ENCODE results near the gene CEP44. TPM values are rescaled to one million over a fixed set of nuclear protein-coding genes. Genes with fewer than 3 reads are reported as not detected.

CEP44 gene
- total and polyA plus RNA-seq, 4 donors: 2.2 to 18.7 (median 6.1) TPM

- H3K4me3 ChIP-seq (ENCODE audit: low read depth in 1 of 3, low read length in 3 of 3): no peak overlapping the region
- H3K9me3 ChIP-seq (ENCODE audit: control insufficient read depth in 4 of 4, low read length in 3 of 4): no peaks in the 10 kb centered on the region
- TF ChIP-seq FOXA2 (IDR thresholded peaks at IDR 0.05) (no peak), HNF4G (IDR thresholded peaks at IDR 0.05) (no peak), RAD21 (IDR thresholded peaks at IDR 0.05) (no peak), REST (IDR thresholded peaks at IDR 0.05) (no peak), SP1 (IDR thresholded peaks at IDR 0.05) (no peak), JUND (IDR thresholded peaks at IDR 0.05) (no peak), FOXA1 (IDR thresholded peaks at IDR 0.05) (no peak), ZBTB33 (IDR thresholded peaks at IDR 0.05) (no peak), RXRA (IDR thresholded peaks at IDR 0.05) (no peak), NR2F2 (IDR thresholded peaks at IDR 0.05) (no peak), EGR1 (IDR thresholded peaks at IDR 0.05; ENCODE audit: low read depth in 2 of 2) (no peak), TAF1 (conservative IDR thresholded peaks at IDR 0.05) (no peak), ATF3 (IDR thresholded peaks at IDR 0.05) (no peak)
- no peak overlapping the region for H3K9ac ChIP-seq (ENCODE audit: low read depth in 1 of 2, low read length in 2 of 2)
- DNase-seq (ENCODE audit: low spot score): no peak
- no peak overlapping the region for H3K27ac ChIP-seq (ENCODE audit: low read depth in 1 of 2, low read length in 2 of 2)
- no peaks in the 10 kb centered on the region for H3K27me3 ChIP-seq (ENCODE audit: control insufficient read depth in 4 of 4, insufficient read depth in 4 of 4, low read length in 3 of 4)
- H3K4me1 ChIP-seq (ENCODE audit: control insufficient read depth in 4 of 4, insufficient read depth in 4 of 4, low read length in 3 of 4): no peaks in the 10 kb centered on the region
- H3K36me3 ChIP-seq (ENCODE audit: control insufficient read depth in 4 of 4, insufficient read depth in 3 of 4, low read depth in 1 of 4, low read length in 3 of 4): peaks cover 2 to 13% (median 10%) of the 10 kb centered on the region in 4 donors
- WGBS: 96% methylated on average over 1 of the region's 1 CpG
Measured at GRCh38 chr4:174304664-174305063, 21.0 kb downstream of the CEP44 start.

- Histone ChIP-seq H3K4me3 (ENCODE audit: low read depth in 1 of 3, low read length in 3 of 3) (no peak overlapping the region), H3K27ac (ENCODE audit: low read depth in 1 of 2, low read length in 2 of 2) (no peak overlapping the region), H3K9ac (ENCODE audit: low read depth in 1 of 2, low read length in 2 of 2) (no peak overlapping the region), H3K36me3 (ENCODE audit: control insufficient read depth in 4 of 4, insufficient read depth in 3 of 4, low read depth in 1 of 4, low read length in 3 of 4) (peaks cover 2 to 12% (median 5%) of the 10 kb centered on the region in 4 donors), H3K4me1 (ENCODE audit: control insufficient read depth in 4 of 4, insufficient read depth in 4 of 4, low read length in 3 of 4) (no peaks in the 10 kb centered on the region), H3K27me3 (ENCODE audit: control insufficient read depth in 4 of 4, insufficient read depth in 4 of 4, low read length in 3 of 4) (no peaks in the 10 kb centered on the region), H3K9me3 (ENCODE audit: control insufficient read depth in 4 of 4, low read length in 3 of 4) (no peaks in the 10 kb centered on the region)
- DNase-seq (ENCODE audit: low spot score): no peak
- TF ChIP-seq EGR1 (IDR thresholded peaks at IDR 0.05; ENCODE audit: low read depth in 2 of 2): no peak
- no peak for TF ChIP-seq CTCF (IDR thresholded peaks at IDR 0.05; ENCODE audit: low read depth, low read length, missing input control)
- TF ChIP-seq ATF3 (IDR thresholded peaks at IDR 0.05): no peak
- TF ChIP-seq JUND (IDR thresholded peaks at IDR 0.05): no peak
- TF ChIP-seq RXRA (IDR thresholded peaks at IDR 0.05): no peak
- WGBS: 84% methylated on average over 3 of the region's 3 CpGs
Measured at GRCh38 chr4:174305961-174306360, 22.2 kb downstream of the CEP44 start.

All from liver (tissue), 9 donors.